Stimulated activated CD4-positive, alpha-beta T cell treated with anti-CD3 and anti-CD28 coated beads, Interleukin-15, amount 100 ng/mL, for 24 hours (primary cell): ENCODE data around the gene ZNF230.

Source experiments
- DNase-seq: peaks from one replicate; pipeline ENCODE4 v3.0.0-alpha.2; 2020

The ZNF230 gene

DNA sequence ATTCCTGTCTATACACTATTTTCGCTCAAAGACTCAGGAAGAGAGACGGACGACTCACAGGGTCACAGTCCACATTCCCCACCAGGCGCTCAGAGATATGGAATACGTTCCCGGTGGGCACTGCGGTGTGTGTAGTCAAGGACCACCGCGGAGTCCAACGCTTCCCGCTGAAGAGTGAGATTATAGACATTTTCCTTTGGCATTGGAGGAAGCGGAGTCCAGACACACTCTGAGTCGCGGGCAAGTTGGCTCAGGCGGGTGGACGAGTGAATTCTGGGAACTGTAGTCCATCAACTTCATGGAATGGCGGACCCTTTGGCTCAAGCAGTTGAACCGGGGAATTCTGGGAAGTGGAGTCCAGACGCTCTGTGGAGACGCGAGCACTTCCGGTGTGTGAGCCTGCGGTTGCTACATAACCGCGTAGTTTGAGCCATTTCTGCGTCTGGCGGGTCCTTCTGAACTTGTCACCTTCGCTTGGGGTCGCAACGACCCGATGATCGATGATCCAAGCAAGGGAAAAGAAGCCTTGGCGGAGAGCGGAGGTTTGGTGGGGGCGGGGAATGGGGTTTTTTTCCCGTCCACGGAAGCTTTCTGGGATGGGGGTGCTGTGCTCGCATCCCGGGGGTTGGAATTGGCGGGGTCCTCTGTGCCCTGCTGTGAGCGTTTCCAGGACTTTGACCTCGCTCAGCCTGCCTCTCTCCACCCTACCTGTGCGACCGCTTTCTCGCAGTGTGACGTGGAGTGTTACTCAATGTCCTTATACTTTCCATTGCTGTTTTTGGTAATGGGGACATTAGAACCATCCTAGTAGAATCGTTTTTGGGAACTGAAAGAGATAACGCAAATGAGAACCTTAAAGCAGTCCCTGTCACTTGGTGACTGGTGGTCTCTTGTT, at the start of gene ZNF230:
ZNF230 (plus strand) TSS at position 392 of the 895 bp plus-strand sequence. CDS start 4,122 bp downstream, outside the sequence.
- peak; percentile 87 for DNase-seq

DNA sequence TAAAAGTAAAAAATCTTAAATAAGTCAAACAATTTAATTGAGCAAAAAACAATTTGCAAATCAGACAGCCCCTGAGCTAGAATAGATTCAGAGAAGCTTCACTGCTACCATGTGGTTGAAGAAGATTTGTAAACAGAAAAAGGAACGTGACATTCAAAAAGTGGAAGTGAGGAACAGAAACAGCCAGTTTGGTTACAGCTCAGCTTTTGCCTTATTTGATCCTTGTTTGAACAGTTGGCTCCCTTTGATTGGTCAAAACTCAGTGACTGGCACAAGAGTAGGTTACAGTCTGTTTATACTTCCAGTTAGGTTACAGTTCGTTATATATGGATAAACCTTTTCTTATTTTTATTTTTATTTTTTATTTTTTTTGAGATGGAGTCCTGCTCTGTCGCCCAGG, 45.9 kb upstream of the ZNF230 start:
- DNase-seq = no peak

DNA sequence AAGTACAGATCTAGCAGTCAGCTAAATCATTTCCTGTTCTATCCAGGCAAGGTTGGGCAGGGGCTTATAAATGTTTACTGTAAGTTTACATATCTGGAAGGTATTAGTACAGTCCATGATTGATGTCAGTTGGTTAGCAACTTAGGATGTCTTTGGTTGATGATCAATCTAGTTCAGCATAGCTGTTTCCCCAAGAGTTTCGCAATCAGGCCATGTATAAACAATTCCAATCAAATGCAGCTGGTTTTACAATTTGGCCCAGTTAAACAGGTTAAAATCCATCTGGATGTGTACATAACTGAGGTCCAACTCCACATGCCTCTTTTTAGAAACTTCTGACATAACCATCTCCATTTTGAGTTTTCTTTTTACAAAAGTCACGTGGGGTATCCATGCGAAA, 44.9 kb upstream of the ZNF230 start:
- no peak for DNase-seq

- DNase-seq = no peak
Observed at GRCh38 chr19:43960411-43960810, 42.3 kb upstream of the ZNF230 start.

DNA sequence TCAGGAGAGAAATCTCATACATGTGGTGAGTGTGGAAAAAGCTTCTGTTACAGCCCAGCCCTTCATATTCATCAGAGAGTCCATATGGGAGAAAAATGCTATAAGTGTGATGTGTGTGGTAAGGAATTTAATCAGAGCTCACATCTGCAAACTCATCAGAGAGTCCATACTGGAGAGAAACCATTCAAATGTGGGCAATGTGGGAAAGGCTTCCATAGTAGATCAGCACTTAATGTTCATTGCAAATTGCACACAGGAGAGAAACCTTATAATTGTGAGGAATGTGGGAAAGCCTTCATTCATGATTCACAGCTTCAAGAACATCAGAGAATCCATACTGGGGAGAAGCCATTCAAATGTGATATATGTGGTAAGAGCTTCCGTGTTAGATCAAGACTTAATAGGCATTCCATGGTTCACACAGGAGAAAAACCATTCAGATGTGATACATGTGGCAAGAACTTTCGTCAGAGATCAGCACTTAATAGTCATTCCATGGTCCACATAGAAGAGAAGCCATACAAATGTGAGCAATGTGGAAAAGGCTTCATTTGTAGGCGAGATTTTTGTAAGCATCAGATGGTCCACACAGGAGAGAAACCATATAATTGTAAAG, 36.6 kb upstream of the ZNF230 start:
- no peak for DNase-seq

DNA sequence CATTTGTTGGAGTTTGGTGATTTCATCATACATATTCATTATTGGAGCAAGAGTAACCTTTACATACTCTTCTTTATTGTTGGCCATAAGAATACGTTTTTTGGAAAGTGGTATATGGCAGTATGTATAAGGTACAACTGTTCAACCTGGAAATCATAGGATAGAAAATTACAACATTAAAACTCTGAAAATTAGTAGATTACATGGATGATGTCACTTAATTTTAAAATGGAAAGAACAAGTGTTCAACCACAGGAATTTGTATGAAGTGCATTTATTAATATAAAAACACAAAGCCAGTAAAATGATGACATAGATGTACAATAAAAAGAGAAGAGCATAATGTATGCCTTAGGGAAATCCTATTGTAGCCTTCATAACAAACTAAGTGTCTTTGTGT, 26.0 kb upstream of the ZNF230 start:
- DNase-seq = no peak

DNA sequence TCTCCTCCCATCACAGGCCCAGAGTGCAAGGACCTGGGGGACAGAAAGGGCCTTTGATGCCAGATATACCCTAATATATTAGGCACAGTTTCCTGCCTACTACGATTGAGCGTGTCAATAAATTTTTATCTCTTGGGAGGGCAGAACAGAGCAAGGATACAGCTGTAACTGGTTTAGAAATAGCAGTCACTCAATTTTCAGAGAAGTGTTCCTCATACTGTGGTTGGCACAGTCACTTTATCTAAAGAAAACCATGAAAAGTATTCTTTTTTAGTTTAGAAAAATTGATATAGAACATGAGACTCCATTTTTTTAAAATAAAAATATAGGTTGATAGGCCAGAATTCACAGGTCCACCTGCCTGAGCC, 19.2 kb upstream of the ZNF230 start:
- no peak for DNase-seq

DNA sequence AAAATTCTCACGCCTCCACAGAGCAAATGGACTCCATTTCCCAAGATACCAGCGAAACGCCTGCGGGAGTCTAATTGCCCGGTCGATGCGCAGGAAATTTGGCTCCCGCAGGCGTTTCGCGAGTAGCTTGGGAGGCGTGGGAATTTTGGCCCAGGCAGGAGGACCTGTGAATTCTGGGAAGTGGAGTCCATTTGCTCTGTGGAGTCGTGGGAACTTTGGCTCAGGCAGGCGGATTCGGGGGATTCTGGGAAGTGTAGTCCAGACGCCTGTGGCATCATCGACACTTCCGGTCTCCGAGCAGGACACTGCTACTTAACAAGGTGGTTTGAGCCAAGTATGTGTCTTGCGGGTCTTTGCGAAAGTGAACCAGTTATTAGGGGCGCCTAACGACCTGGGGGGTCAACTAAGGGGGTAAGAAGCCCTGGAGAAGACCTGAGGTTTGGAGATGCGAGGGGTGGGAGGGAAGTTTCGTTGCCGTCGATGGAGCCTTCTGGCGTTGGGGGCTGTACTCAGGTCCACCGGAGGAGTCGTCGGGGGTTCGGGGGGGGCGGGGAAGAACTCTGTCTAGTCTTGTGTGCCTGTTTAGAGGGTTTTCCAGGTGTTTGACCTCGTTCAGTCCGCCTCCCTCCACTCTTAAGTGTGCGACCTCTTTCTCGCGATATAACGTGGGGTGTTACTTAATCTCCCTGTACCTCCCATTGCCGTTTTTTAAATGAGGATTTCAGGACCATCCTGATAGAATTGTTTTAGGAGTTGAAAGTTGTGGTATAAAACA, 18.7 kb upstream of the ZNF230 start, which contains the start of gene ZNF155:
ZNF155 (plus strand) TSS at position 277 of the 775 bp plus-strand sequence. CDS start 4,356 bp downstream, outside the sequence.
- DNase-seq = peak; percentile 79

DNA sequence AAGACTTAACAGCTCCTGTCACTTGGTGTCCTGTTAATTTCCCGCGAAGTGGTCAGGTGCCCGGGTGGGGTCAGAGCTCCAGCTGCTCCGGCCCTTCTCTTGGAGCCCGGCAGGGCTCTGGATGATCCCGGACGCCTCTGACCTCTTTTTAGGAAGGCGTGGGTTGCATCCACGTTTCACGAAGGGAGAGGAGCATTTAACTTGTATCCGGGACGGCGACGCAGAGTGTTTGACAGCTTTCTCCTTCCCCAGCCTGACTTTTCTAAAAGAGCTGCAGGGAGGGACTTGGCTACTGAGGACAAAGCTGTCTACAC, 18.1 kb upstream of the ZNF230 start:
- DNase-seq = peak; percentile 5

DNA sequence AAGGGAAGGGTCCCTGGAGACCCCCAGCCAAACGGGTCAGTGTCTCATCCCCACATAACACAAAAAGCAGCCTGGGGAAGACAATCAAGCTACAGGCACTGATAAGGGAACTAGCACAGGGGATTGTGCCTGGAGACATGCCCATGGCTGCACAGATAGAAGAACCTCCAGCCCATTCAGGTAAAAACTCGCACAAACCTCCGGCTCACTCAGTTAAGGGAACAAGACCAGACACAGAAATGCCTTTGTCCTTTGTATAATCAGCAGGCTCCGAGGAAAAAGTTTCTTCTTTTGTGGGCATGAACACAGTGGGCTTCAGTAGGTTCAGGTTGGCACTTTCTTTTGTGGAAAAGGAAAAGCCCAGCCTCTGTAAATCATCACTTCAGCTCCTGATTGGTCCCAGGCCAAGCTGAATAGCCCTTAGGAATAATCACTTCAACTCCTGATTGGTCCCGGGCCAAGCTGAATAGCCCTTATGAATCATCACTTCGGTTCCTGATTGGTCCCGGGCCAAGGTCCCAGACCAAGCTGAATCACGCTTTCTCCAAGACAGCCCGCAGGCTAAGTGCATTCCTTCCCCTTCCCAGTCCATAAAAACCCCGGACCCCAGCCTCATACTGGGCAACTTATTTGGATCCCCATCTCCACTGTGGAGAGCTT, 5.0 kb upstream of the ZNF230 start:
- DNase-seq = no peak

DNA sequence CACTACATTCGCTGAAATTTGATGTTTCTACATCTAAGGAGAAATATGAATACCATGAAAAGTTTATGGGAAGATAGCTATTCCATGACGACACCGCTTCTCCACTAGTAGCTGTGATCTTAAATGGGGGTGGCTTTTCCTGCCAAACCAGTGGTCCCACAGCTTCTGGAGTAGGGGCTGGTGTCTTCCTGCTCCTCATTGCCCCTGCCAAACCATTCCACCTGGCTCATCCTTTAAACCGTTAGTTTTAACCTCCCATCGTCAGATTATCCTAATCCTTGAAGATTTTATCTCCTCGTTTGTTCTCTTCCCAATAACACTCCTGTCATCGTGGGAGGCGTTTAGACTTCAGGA, 568 bp upstream of the ZNF230 start:
- DNase-seq = no peak

DNA sequence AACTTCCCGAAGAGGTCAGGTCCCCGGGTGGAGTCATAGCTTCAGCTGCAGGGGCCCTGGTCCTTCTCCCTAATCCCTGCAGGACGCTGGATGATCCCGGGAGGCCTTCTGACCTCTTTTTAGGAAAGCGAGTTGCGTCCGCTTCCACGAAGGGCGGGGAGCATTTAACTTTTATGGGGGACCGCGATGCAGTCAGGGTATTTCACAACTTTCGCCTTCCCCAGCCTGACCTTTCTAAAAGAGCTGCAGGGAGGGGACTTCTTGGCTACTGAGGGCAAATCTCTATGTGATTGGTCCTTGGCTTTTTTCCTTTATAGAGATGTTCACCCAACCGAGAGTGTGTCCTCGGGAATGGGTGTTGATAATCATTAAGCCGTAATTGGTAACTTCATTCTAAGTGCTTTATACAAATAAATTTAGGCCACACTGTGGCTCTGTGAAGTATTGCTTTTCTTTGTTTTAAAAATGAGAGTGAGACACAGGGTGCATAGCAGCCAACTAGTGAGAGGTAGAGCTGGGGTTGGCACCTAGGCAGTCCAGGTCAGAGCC, 778 bp downstream of the ZNF230 start:
- DNase-seq = peak; percentile 10

DNA sequence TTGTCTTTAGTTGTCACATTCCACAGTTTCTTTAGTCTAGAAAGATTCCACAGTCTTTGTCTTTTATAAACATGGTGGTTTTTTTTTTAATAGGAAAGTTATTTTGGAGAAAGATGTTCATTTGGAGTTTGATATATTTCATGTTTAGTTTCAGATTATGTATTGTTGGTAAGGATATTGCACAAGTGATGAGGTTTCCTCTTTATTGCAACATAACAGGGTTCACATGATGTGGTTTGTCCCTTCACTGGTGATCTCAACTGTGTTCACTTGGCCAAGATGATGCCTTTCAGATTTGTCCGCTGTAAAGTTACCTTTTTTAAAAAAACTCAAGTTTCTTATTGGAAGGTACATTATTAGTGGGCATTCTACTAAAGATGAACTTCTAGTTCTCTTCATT, 3.2 kb downstream of the ZNF230 start:
- no peak for DNase-seq

DNA sequence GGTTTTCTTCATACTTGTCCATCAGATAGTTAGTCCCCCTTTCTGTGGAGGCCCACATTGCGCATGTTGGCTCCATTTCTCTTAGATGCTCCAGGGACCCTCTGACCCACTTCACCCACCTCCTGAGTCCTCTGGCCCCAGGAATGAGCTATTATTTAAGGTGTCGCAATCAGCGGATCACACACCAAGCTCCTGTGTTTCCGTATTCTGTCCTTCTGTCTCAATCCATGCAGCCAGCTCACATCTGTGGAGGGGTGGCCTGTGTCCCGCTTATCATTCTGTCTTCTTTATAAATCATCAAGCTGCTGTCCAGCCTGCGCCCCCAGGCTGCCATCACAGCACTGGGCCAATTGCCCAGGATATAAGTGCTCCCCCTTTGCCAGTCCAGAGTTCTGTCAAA, 4.7 kb downstream of the ZNF230 start:
- no peak for DNase-seq

GRCh38 chr19:44010468-44010867, 7.7 kb downstream of the ZNF230 start:
- DNase-seq = no peak

- no peak for DNase-seq
Observed at GRCh38 chr19:44019498-44019897, 16.7 kb downstream of the ZNF230 start.

DNA sequence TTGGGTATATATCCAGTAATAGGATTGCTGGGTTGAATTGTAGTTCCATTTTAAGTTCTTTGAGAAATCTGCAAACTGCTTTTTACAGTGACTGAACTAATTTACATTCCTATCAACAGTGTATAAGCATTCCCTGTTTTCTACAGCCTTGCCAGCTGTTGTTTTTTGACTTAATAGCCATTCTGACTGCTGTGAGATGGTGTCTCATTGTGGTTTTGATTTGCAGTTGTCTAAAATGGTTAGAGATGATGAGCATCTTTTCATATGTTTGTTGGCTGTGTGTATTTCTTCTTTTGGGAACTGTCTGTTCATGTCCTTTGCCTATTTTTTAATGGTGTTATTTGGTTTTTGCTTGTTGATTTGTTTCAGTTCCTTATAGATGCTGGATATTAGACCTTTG, 18.5 kb downstream of the ZNF230 start:
- DNase-seq = no peak

DNA sequence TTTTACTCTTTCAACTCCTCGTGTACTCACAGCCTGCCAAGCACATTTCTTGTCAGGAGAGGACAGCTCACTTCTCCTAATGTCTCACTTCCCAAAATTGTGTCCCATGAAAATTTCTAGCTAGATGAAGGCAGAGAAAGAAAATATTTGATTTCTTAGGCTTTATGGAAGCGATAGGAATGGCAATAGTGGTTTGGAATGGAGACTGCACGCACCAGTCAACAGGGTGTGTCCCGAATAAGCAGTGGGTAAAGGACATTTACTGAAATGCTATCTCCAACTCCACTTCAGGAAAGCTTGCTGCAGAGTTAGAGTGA, 22.1 kb downstream of the ZNF230 start:
- DNase-seq = no peak

DNA sequence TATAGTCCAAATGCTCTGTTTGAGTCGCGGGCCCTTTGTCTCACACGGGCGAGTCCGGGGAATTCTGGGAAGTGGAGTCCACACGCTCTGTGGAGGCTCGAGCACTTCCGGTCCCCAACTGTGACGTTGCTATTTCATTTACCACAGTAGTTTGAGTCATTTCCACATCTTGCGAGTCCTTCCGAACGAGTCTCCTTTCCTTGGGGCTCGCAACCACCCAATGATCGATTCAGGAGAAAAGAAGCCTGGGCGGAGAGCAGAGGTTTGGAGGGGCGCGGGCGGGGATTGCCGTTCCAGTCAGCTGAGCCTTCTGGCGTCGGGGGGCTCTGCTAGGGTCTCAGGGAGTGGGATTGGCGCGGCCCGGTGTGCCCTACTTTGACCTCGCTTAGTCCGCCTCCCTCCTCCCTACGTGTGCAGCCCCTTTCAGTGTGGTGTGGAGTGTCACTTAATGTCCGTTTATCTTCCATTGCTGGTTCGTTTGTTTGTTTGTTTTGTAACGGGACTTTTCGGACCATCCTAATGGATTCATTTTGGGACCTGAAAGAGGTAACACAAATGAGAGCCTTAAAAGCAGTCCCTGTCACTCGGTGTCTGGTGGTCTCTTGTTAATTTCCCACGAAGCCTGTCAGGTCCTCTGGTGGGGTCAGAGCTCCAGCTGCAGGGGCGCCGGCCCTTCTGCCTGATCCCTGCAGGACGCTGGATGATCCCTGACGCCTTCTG, 22.6 kb downstream of the ZNF230 start, which contains the start of gene ZNF222:
ZNF222 (plus strand) TSS at position 163 of the 720 bp plus-strand sequence; CDS start at position 221, 58 bp downstream.
- DNase-seq = peak; percentile 83

DNA sequence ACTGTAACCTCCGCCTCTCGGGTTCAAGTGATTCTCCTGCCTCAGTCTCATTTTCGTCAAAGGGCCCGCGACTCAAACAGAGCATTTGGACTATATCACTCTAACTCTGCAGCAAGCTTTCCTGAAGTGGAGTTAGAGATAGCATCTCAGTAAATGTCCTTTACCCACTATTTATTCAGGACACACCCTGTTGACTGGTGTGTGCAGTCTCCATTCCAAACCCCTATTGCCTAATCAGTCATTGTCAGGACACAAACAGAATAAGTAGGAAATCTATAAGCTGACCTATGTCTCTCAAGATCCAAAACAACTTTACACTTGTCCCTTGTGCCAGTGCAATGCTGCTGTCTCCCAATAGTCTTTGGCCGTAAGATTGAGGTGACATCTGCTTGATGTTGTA, 23.9 kb downstream of the ZNF230 start:
- no peak for DNase-seq

DNA sequence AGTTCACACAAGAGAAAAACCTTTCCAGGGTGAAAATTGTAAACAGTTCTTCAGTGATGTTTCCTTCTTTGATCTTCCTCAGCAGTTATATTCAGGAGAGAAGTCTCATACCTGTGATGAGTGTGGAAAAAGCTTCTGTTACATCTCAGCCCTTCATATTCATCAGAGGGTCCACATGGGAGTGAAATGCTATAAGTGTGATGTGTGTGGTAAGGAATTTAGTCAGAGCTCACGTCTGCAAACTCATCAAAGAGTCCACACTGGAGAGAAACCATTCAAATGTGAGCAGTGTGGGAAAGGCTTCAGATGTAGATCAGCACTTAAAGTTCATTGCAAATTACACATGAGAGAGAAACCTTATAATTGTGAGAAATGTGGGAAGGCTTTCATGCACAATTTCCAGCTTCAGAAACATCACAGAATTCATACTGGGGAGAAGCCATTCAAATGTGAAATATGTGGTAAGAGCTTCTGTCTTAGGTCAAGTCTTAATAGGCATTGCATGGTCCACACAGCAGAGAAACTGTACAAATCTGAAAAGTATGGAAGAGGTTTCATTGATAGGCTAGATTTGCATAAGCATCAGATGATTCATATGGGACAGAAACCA, 29.3 kb downstream of the ZNF230 start:
- DNase-seq = no peak

DNA sequence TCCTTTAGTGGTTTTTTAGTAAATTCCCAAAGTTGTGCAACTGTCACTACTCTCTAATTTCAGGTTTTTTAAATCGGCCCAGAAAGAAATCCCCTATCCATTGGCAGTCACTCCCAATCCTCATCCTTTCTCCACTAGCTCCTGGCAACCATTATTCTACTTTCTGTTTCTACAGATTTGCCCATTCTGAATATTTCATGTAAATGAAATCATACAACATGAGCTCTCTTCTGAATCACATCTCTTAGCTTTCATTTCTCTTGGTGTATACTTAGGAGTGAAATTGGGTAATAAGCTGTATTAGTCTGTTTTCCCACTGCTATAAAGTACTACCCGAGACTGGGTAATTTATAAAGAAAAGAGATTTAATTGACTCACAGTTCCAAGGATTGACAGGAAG, 39.4 kb downstream of the ZNF230 start:
- no peak for DNase-seq
